AG09309 (cell line): Measurements from ENCODE around the gene CRNKL1.
"Not testable (repeated sequence)": the region's sequence is repeated elsewhere in the genome, so short reads cannot be mapped to it uniquely, and the experiment has no call there.

Experiments
- DNase-seq: peaks from one replicate; pipeline ENCODE4 v3.0.0-alpha.2; 2010; ENCODE audit warnings: low read depth
- H3K4me3 ChIP-seq: 2 replicates; pipeline ENCODE4 v1.5.1; 2011; ENCODE audit warnings: mild to moderate bottlenecking, low read depth, low read length, moderate library complexity; ENCODE audit not compliant: control insufficient read depth
- CTCF ChIP-seq: IDR thresholded peaks from 2 replicates; pipeline ENCODE4 v1.5.1; 2011; ENCODE audit warnings: mild to moderate bottlenecking, low read depth, low read length, inconsistent platforms; ENCODE audit not compliant: insufficient read depth, control insufficient read depth; ENCODE audit errors: missing control alignments

The CRNKL1 gene

GRCh38 chr20:20014659-20015058, 37.6 kb downstream of the CRNKL1 start:
- DNase-seq, result no peak
- no peak overlapping the region for H3K4me3 ChIP-seq
- TF ChIP-seq CTCF, result no peak

GRCh38 chr20:20012541-20012940, 39.7 kb downstream of the CRNKL1 start:
- H3K4me3 ChIP-seq, result no peak overlapping the region
- no peak for DNase-seq
- no peak for TF ChIP-seq CTCF

GRCh38 chr20:20010639-20011500, 41.4 kb downstream of the CRNKL1 start:
- no peak for TF ChIP-seq CTCF
- peak; percentile 42 for DNase-seq
- H3K4me3 ChIP-seq, result no peak overlapping the region

- TF ChIP-seq CTCF, result no peak
- DNase-seq, result no peak
- no peak overlapping the region for H3K4me3 ChIP-seq
These were observed 42.4 kb downstream of the CRNKL1 start for GRCh38 chr20:20009784-20010253.

- TF ChIP-seq CTCF, result no peak
- no peak overlapping the region for H3K4me3 ChIP-seq
- DNase-seq, result no peak
These were observed 46.9 kb downstream of the CRNKL1 start for GRCh38 chr20:20005342-20005741.

GRCh38 chr20:20003955-20004322, 48.3 kb downstream of the CRNKL1 start:
- not testable (repeated sequence) for H3K4me3 ChIP-seq, DNase-seq
